SK-N-SH (cell line): ENCODE measurements around the gene AREG. TPM values are rescaled to one million over a fixed set of nuclear protein-coding genes. Genes with fewer than 3 reads are reported as not detected.

Source experiments
- CTCF ChIA-PET: fragments of 300-600, 350-600 bp; formaldehyde crosslinking; extraction: SDS; loops from one replicate; lab custom pipeline; 2021; lab: Yijun Ruan, JAX
- POLR2A ChIA-PET: fragments of 350-600 bp; sonication (Branson Sonifier 250); formaldehyde crosslinking; extraction: SDS; loops from one replicate; lab custom pipeline; 2020; ENCODE audit warnings: antibody characterized with exemption, inconsistent platforms; lab: Yijun Ruan, JAX
- DNase-seq: peaks from one replicate; pipeline ENCODE4 v3.0.0; 2012
- H2AFZ ChIP-seq: fragments of 200-600 bp; sonication (generic); 2 replicates; pipeline ENCODE4 v1.8.1; 2016; ENCODE audit warnings: antibody characterized with exemption, mild to moderate bottlenecking, low read depth
- H3F3A ChIP-seq: fragments of 200-600 bp; sonication (generic); replicated peaks from 2 replicates; pipeline ENCODE3; 2016; ENCODE audit warnings: antibody characterized with exemption, mild to moderate bottlenecking; ENCODE audit not compliant: insufficient read depth
- H3K27ac ChIP-seq, 2 experiments: fragments of 200-500 bp in 1 of 2; fragments of 200-600 bp in 1 of 2; sonication (Bioruptor generic) in 1 of 2; sonication (generic), shearing (Covaris generic) in 1 of 2; 2 replicates each; pipeline versions ENCODE4 v1.5.1 to v1.6.1; 2014 to 2016; ENCODE audit warnings: low read depth in 2 of 2, inconsistent platforms in 1 of 2, low read length in 1 of 2, mild to moderate bottlenecking in 1 of 2, mixed read lengths in 1 of 2
- H3K27me3 ChIP-seq: fragments of 200-600 bp; sonication (generic), shearing (Covaris generic); 2 replicates; pipeline ENCODE4 v1.6.1; 2016; ENCODE audit warnings: mixed run types; ENCODE audit not compliant: insufficient read depth
- H3K36me3 ChIP-seq, 2 experiments: fragments of 200-500 bp in 1 of 2; fragments of 200-600 bp in 1 of 2; sonication (Bioruptor generic) in 1 of 2; sonication (generic) in 1 of 2; replicated peaks in 1 of 2; 2 replicates each; pipeline versions ENCODE3 to v1.5.1; 2014 to 2016; ENCODE audit warnings: low read length in 1 of 2, mild to moderate bottlenecking in 1 of 2; ENCODE audit not compliant: insufficient read depth in 2 of 2, control insufficient read depth in 1 of 2
- H3K4me1 ChIP-seq, 2 experiments: fragments of 200-500 bp in 1 of 2; fragments of 200-600 bp in 1 of 2; sonication (Bioruptor generic) in 1 of 2; sonication (generic), shearing (Covaris generic) in 1 of 2; 2 replicates each; pipeline versions ENCODE4 v1.5.1 to v1.6.1; 2014 to 2016; ENCODE audit warnings: low read depth in 1 of 2, low read length in 1 of 2, mixed run types in 1 of 2; ENCODE audit not compliant: insufficient read depth in 2 of 2, control insufficient read depth in 1 of 2
- H3K4me2 ChIP-seq: fragments of 200-600 bp; sonication (generic), shearing (Covaris generic); 2 replicates; pipeline ENCODE4 v1.6.1; 2017; ENCODE audit warnings: mixed run types
- H3K4me3 ChIP-seq, 2 experiments: fragments of 200-500 bp in 1 of 2; fragments of 200-600 bp in 1 of 2; sonication (Bioruptor generic) in 1 of 2; sonication (generic), shearing (Covaris generic) in 1 of 2; 2 replicates each; pipeline versions ENCODE4 v1.5.1 to v1.8.1; 2014 to 2016; ENCODE audit warnings: low read depth in 2 of 2, inconsistent platforms in 1 of 2, low read length in 1 of 2, mild to moderate bottlenecking in 1 of 2, mixed read lengths in 1 of 2, moderate library complexity in 1 of 2
- H3K79me2 ChIP-seq: fragments of 200-600 bp; sonication (generic); 2 replicates; pipeline ENCODE4 v1.8.1; 2017; ENCODE audit warnings: mild to moderate bottlenecking; ENCODE audit not compliant: insufficient read depth
- H3K9ac ChIP-seq: fragments of 200-600 bp; sonication (generic); 2 replicates; pipeline ENCODE4 v1.6.1; 2017; ENCODE audit warnings: mixed run types
- H3K9me2 ChIP-seq: fragments of 200-600 bp; sonication (generic); 2 replicates; pipeline ENCODE4 v1.6.1; 2017; ENCODE audit warnings: mixed run types
- H3K9me3 ChIP-seq: fragments of 200-600 bp; sonication (generic); 2 replicates; pipeline ENCODE4 v1.6.1; 2017; ENCODE audit warnings: mixed run types, mild to moderate bottlenecking, moderate library complexity
- H4K20me1 ChIP-seq: fragments of 200-600 bp; sonication (generic); 2 replicates; pipeline ENCODE4 v1.6.1; 2017; ENCODE audit warnings: mild to moderate bottlenecking, mixed run types; ENCODE audit not compliant: insufficient read depth
- CHD2 ChIP-seq: fragments of 150-350 bp; IDR thresholded peaks from 2 replicates; pipeline ENCODE4 v1.6.1; 2018; ENCODE audit warnings: low read length; ENCODE audit not compliant: partially characterized antibody
- CTCF ChIP-seq: fragments of 200-600 bp; sonication (generic); IDR thresholded peaks from 2 replicates; pipeline ENCODE4 v1.6.1; 2017; ENCODE audit warnings: antibody characterized with exemption, mild to moderate bottlenecking, moderate library complexity
- ELF1 ChIP-seq: IDR thresholded peaks from 2 replicates; pipeline ENCODE4 v1.4.0; 2012
- EP300 ChIP-seq, 2 experiments: IDR thresholded peaks; 2 replicates each; pipeline versions ENCODE4 v1.4.0 to v1.6.1; 2012; ENCODE audit warnings: borderline replicate concordance in 1 of 2, low read depth in 1 of 2, low read length in 1 of 2
- EZH2phosphoT487 ChIP-seq: fragments of 200-600 bp; sonication (generic); IDR thresholded peaks from 2 replicates; pipeline ENCODE4 v1.6.1; 2017; ENCODE audit warnings: low read depth, mixed run types, mild to moderate bottlenecking, antibody characterized with exemption, moderate library complexity, borderline replicate concordance
- FOSL2 ChIP-seq: IDR thresholded peaks from 2 replicates; pipeline ENCODE4 v1.4.0; 2012; ENCODE audit warnings: low read depth, mild to moderate bottlenecking, moderate library complexity, borderline replicate concordance
- FOXJ3 ChIP-seq: sonication (generic); formaldehyde crosslinking; IDR thresholded peaks from 2 replicates; pipeline ENCODE4 v1.5.1; 2020; ENCODE audit warnings: mild to moderate bottlenecking, missing genetic modification reagents
- FOXM1 ChIP-seq: IDR thresholded peaks from 2 replicates; pipeline ENCODE4 v1.4.0; 2012; ENCODE audit warnings: low read depth, mild to moderate bottlenecking
- GABPA ChIP-seq: IDR thresholded peaks from 2 replicates; pipeline ENCODE4 v1.4.0; 2012; ENCODE audit warnings: low read depth, mild to moderate bottlenecking
- GATA2 ChIP-seq: sonication (generic); formaldehyde crosslinking; IDR thresholded peaks from 2 replicates; pipeline ENCODE4 v1.5.0; 2020; ENCODE audit warnings: mild to moderate bottlenecking, missing genetic modification reagents
- MEF2A ChIP-seq: IDR thresholded peaks from 2 replicates; pipeline ENCODE4 v1.4.0; 2012; ENCODE audit warnings: low read depth, borderline replicate concordance
- MXI1 ChIP-seq: IDR thresholded peaks from 2 replicates; pipeline ENCODE4 v1.6.1; 2012; ENCODE audit warnings: mild to moderate bottlenecking, low read depth, low read length, improper control_type of control experiment
- NFIC ChIP-seq: IDR thresholded peaks from 2 replicates; pipeline ENCODE4 v1.4.0; 2012; ENCODE audit warnings: borderline replicate concordance
- RCOR1 ChIP-seq: fragments of 150-350 bp; IDR thresholded peaks from 2 replicates; pipeline ENCODE4 v1.6.1; 2017; ENCODE audit warnings: antibody characterized with exemption, low read length
- RFX5 ChIP-seq: IDR thresholded peaks from 2 replicates; pipeline ENCODE4 v1.6.1; 2012; ENCODE audit warnings: mild to moderate bottlenecking, improper control_type of control experiment, low read length
- RXRA ChIP-seq: IDR thresholded peaks from 2 replicates; pipeline ENCODE4 v1.4.0; 2012; ENCODE audit warnings: low read depth, mild to moderate bottlenecking, borderline replicate concordance
- SMC3 ChIP-seq: IDR thresholded peaks from 2 replicates; pipeline ENCODE4 v1.6.1; 2012; ENCODE audit warnings: low read depth, low read length, improper control_type of control experiment
- TAF1 ChIP-seq: IDR thresholded peaks from 2 replicates; pipeline ENCODE4 v1.6.1; 2012; ENCODE audit warnings: low read depth, mild to moderate bottlenecking, low read length, moderate library complexity, borderline replicate concordance
- TCF12 ChIP-seq: IDR thresholded peaks from 2 replicates; pipeline ENCODE4 v1.4.0; 2012
- WGBS: methylation state at CpG from one replicate; pipeline ENCODE4 v1.1.6; 2017; ENCODE audit warnings: low lambda C conversion rate; 5-methylcytosine and 5-hydroxymethylcytosine counted together
- polyA plus RNA-seq, 3 experiments: library from polyadenylated mRNA; depleted of rRNA; stranded (reverse); fragments of >200 nt; gene quantifications; 2 replicates each; pipeline ENCODE4 v1.2.3, GENCODE V29; 2012

Gene AREG
- polyA plus RNA-seq, 1 of the 3 experiments (the other 2 are of a cell fraction), result not detected

DNA sequence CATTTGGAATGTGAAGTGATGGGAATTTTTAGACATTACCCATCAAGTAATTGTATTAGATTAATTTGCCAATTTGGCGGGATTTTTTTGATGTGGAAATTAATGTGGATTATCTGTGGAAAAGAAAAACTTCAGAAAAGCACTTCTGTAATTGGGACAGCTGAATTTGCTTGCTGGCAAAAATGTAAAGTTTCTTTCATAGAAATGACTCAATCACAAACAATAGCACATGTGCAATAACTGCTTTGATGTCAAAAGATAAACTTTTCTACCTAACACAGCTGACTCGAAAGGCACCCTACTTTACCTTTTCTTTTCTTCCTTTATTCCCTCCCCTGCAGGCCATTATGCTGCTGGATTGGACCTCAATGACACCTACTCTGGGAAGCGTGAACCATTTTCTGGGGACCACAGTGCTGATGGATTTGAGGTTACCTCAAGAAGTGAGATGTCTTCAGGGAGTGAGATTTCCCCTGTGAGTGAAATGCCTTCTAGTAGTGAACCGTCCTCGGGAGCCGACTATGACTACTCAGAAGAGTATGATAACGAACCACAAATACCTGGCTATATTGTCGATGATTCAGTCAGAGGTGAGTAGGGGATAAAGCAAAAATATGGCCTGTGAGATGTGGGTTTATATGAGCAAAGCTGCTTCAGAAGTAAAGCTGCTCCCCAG lies 1.4 kb downstream of the AREG start (continued):
- no peak for TF ChIP-seq CTCF

DNA sequence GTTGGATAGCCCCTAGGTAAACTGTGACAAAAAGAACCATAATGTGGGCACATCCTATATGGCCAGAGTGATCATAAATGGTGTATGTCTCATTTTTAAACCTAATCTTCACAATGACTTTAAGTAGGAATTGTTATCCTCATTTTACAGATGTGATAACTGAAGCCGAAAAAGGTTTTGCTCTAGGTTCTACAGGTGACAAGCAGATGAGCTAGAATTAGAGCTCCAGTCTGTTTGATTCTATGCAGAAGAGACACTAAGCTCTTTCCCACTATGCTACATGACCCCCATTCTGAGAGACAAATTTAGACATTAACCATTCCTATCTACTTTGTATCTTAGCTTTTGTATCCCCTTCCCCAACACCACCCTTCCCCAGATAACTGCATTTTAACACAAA lies 2.0 kb downstream of the AREG start:
- H3K4me1 ChIP-seq, result no peaks in the 10 kb centered on the region; a peak in 1 of 4 replicates
- H3K9me3 ChIP-seq, result no peaks in the 10 kb centered on the region
- no peak overlapping the region for H3K9ac ChIP-seq
- no peak for TF ChIP-seq TAF1
- no peak for DNase-seq
- H3K9me2 ChIP-seq, result no peaks in the 10 kb centered on the region
- no peak overlapping the region for H3K27ac ChIP-seq
- H2AFZ ChIP-seq, result no peak overlapping the region
- H3K4me2 ChIP-seq, result no peak overlapping the region
- ChIA-PET POLR2A (no interaction called here), CTCF (no interaction called here)
- 5% methylated on average over 1 of the region's 1 CpG for WGBS
- H3K4me3 ChIP-seq, result no peak overlapping the region
- no peaks in the 10 kb centered on the region for H3F3A ChIP-seq
- peaks cover 21% of the 10 kb centered on the region for H3K27me3 ChIP-seq
- no peaks in the 10 kb centered on the region for H4K20me1 ChIP-seq
- no peaks in the 10 kb centered on the region for H3K79me2 ChIP-seq
- H3K36me3 ChIP-seq, result no peaks in the 10 kb centered on the region

DNA sequence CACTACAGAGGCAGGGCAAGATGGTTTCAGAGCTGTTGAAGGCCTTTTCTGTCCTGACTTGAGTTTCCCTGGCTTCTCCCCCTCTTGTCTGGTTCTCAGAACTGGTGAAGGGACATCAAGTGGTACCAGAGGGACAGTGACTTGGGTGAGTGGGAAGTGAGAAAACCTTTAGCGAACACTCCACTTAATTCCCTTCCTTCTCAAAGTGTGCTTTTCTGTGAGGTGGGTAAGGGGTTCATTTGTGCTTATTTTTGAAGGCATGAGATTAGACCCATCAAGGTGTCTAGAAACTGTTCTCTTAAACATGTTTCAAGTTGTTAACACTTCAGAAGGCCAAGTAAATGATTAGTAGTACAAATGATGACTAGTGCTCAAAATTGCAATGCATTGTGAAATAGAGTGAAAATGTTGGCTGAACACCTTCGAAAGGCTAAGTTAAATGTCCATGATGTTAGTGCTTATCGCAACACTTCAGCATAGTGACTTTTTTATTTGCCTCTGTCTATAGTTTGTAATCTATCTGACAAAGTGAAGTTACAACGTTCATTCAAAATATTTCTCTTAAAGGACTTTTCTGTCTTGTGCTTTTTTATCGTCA lies 2.8 kb downstream of the AREG start:
- Histone ChIP-seq H3K9me2 (no peaks in the 10 kb centered on the region), H4K20me1 (no peaks in the 10 kb centered on the region), H3K27ac (no peak overlapping the region), H3K27me3 (peaks cover 21% of the 10 kb centered on the region), H3K4me3 (no peak overlapping the region), H3F3A (no peaks in the 10 kb centered on the region), H2AFZ (no peak overlapping the region), H3K36me3 (no peaks in the 10 kb centered on the region), H3K9me3 (no peaks in the 10 kb centered on the region), H3K4me1 (no peaks in the 10 kb centered on the region; a peak in 1 of 4 replicates), H3K79me2 (no peaks in the 10 kb centered on the region), H3K4me2 (no peak overlapping the region), H3K9ac (no peak overlapping the region)
- WGBS, result 5% methylated on average over 5 of the region's 5 CpGs
- ChIA-PET POLR2A (no interaction called here), CTCF (no interaction called here)
- DNase-seq, result no peak
- TF ChIP-seq FOXM1 (no peak), EZH2phosphoT487 (no peak), EP300 (IDR thresholded peaks at IDR 0.05; ENCODE audit: borderline replicate concordance in 1 of 2, low read depth in 1 of 2, low read length in 1 of 2) (no peak), FOSL2 (no peak), CTCF (no peak), FOXJ3 (no peak), MXI1 (no peak), GABPA (no peak), TAF1 (no peak), RXRA (no peak), CHD2 (no peak), SMC3 (no peak), GATA2 (CRISPR knock-in tag) (no peak), MEF2A (no peak), RCOR1 (no peak), NFIC (no peak), ELF1 (no peak), RFX5 (no peak), TCF12 (no peak)
